ENCODE results near the gene HCAR3.
"Not testable (repeated sequence)": the region's sequence is repeated elsewhere in the genome, so short reads cannot be mapped to it uniquely, and the experiment has no call there.

GRCh38 chr12:122680989-122681388, 35.6 kb downstream of the HCAR3 start:
- not testable (repeated sequence) for TF ChIP-seq HEYL (CRISPR knock-in tag; IDR thresholded peaks at IDR 0.05); POLR2AphosphoS2 (conservative IDR thresholded peaks at IDR 0.05; ENCODE audit: low read length); POLR2A (IDR thresholded peaks at IDR 0.05; ENCODE audit: low read length); ZSCAN20 (CRISPR knock-in tag; IDR thresholded peaks at IDR 0.05); CTCF (IDR thresholded peaks at IDR 0.05); ESRRA (IDR thresholded peaks at IDR 0.05; ENCODE audit: borderline replicate concordance, low read length); EP300 (IDR thresholded peaks at IDR 0.05); ZNF302 (CRISPR knock-in tag; IDR thresholded peaks at IDR 0.05); RFX5 (IDR thresholded peaks at IDR 0.05); ELK1 (IDR thresholded peaks at IDR 0.05; ENCODE audit: low read depth, low read length); NFE2L2 (conservative IDR thresholded peaks at IDR 0.05; ENCODE audit: low read length)
